Colon (tissue), 2 donors: ENCODE results near the gene TSPYL4.

ENCODE experiments used
- FAIRE-seq: peaks from 2 replicates; lab custom pipeline; 2012; peaks lifted over from hg19 to GRCh38; lab: Jason Lieb, UNC
- donor health status: control.
- donor health status: control.

TSPYL4 gene

GRCh38 chr6:116221911-116222310 is 32.0 kb downstream of the TSPYL4 start:
- no peak for FAIRE-seq

GRCh38 chr6:116221067-116221466 is 32.8 kb downstream of the TSPYL4 start:
- FAIRE-seq: no peak

- FAIRE-seq: no peak
These were observed 35.0 kb downstream of the TSPYL4 start for GRCh38 chr6:116218866-116219265.

- FAIRE-seq: no peak
These were observed 35.7 kb downstream of the TSPYL4 start for GRCh38 chr6:116218172-116218633.

- no peak for FAIRE-seq
These were observed 36.8 kb downstream of the TSPYL4 start for GRCh38 chr6:116217069-116217468.

GRCh38 chr6:116215414-116215813 is 38.5 kb downstream of the TSPYL4 start:
- FAIRE-seq: no peak

- FAIRE-seq: no peak
These were observed 39.2 kb downstream of the TSPYL4 start for GRCh38 chr6:116214681-116215080.

GRCh38 chr6:116210750-116211425 is 43.0 kb downstream of the TSPYL4 start:
- no peak for FAIRE-seq

- no peak for FAIRE-seq
These were observed 43.6 kb downstream of the TSPYL4 start for GRCh38 chr6:116210316-116210715.

- no peak for FAIRE-seq
These were observed 45.7 kb downstream of the TSPYL4 start for GRCh38 chr6:116208056-116208785.

- FAIRE-seq: no peak
These were observed 47.5 kb downstream of the TSPYL4 start for GRCh38 chr6:116206231-116206903.

- FAIRE-seq: no peak
These were observed 48.6 kb downstream of the TSPYL4 start for GRCh38 chr6:116205281-116205680.

- no peak for FAIRE-seq
These were observed 52.3 kb downstream of the TSPYL4 start for GRCh38 chr6:116201538-116201937.

GRCh38 chr6:116200619-116201249 is 53.1 kb downstream of the TSPYL4 start:
- no peak for FAIRE-seq
